Measurements from ENCODE around the gene PRPF40A. TPM values are rescaled to one million over a fixed set of nuclear protein-coding genes. Genes with fewer than 3 reads are reported as not detected.

Gene PRPF40A
- polyA plus RNA-seq, 1 donor (not counting 4 experiments of a cell fraction or from before 2014, with no cell fraction given) = 104 TPM

- Histone ChIP-seq H3K79me2 (ENCODE audit: control insufficient read depth, insufficient read depth, low read length) (no peaks in the 10 kb centered on the region), H3K4me1 (ENCODE audit: control insufficient read depth, extremely low read depth, insufficient read depth, low read length) (peaks cover 10% of the 10 kb centered on the region), H3K27me3 (ENCODE audit: control insufficient read depth, extremely low read depth, insufficient read depth, low read length) (no peaks in the 10 kb centered on the region), H3K9me3 (ENCODE audit: control insufficient read depth, low read depth, low read length) (no peaks in the 10 kb centered on the region), H3K9ac (ENCODE audit: control insufficient read depth, extremely low read depth, insufficient read depth, low read length) (no peak overlapping the region), H2AFZ (ENCODE audit: control insufficient read depth, low read length) (no peak overlapping the region), H3K27ac (ENCODE audit: control insufficient read depth, insufficient read depth, low read length) (peak overlapping the region; percentile 32), H3K4me3 (ENCODE audit: control insufficient read depth in 2 of 3, extremely low read depth in 1 of 3, insufficient read depth in 2 of 3, low read depth in 1 of 3, low read length in 3 of 3) (no peak overlapping the region), H3K36me3 (ENCODE audit: control insufficient read depth in 2 of 2, extremely low read depth in 1 of 2, insufficient read depth in 2 of 2, low read length in 2 of 2) (peaks cover 11 to 23% of the 10 kb centered on the region in 2 experiments), H3K4me2 (ENCODE audit: control insufficient read depth, extremely low read depth, insufficient read depth, low read depth, low read length) (no peak overlapping the region), H3K9me1 (ENCODE audit: control insufficient read depth, extremely low read depth, insufficient read depth, low read length) (no peaks in the 10 kb centered on the region), H4K20me1 (ENCODE audit: control insufficient read depth, extremely low read depth, insufficient read depth, low read length) (no peaks in the 10 kb centered on the region)
- TF ChIP-seq EZH2 (IDR thresholded peaks at IDR 0.05; ENCODE audit: low read length) (no peak), CTCF (optimal IDR thresholded peaks at IDR 0.05 in 1 of 3, IDR thresholded peaks at IDR 0.05 in 1 of 3, conservative IDR thresholded peaks at IDR 0.05 in 1 of 3; ENCODE audit: extremely low read depth in 1 of 3, insufficient read depth in 2 of 3, low read length in 3 of 3) (no peak)
- peak; percentile 69 for FAIRE-seq
- dilution Hi-C loops (cut with MboI; ENCODE audit: extremely low pct_ligation_motif_present, low sequenced_read_pairs) = no loop called here
- DNase-seq (ENCODE audit: low read depth, low spot score) = peak; percentile 66
Measured at GRCh38 chr2:152646775-152647174, 70.5 kb downstream of the PRPF40A start.

- peaks cover 10% of the 10 kb centered on the region for H3K4me1 ChIP-seq (ENCODE audit: control insufficient read depth, extremely low read depth, insufficient read depth, low read length)
- H3K9me1 ChIP-seq (ENCODE audit: control insufficient read depth, extremely low read depth, insufficient read depth, low read length) = no peaks in the 10 kb centered on the region
- H3K79me2 ChIP-seq (ENCODE audit: control insufficient read depth, insufficient read depth, low read length) = no peaks in the 10 kb centered on the region
- no peaks in the 10 kb centered on the region for H3K27me3 ChIP-seq (ENCODE audit: control insufficient read depth, extremely low read depth, insufficient read depth, low read length)
- H3K4me2 ChIP-seq (ENCODE audit: control insufficient read depth, extremely low read depth, insufficient read depth, low read depth, low read length) = no peak overlapping the region
- H4K20me1 ChIP-seq (ENCODE audit: control insufficient read depth, extremely low read depth, insufficient read depth, low read length) = no peaks in the 10 kb centered on the region
- dilution Hi-C loops (cut with MboI; ENCODE audit: extremely low pct_ligation_motif_present, low sequenced_read_pairs) = no loop called here
- TF ChIP-seq EZH2 (IDR thresholded peaks at IDR 0.05; ENCODE audit: low read length) = no peak
- no peak for TF ChIP-seq CTCF (optimal IDR thresholded peaks at IDR 0.05 in 1 of 3, IDR thresholded peaks at IDR 0.05 in 1 of 3, conservative IDR thresholded peaks at IDR 0.05 in 1 of 3; ENCODE audit: extremely low read depth in 1 of 3, insufficient read depth in 2 of 3, low read length in 3 of 3)
- no peak overlapping the region for H3K9ac ChIP-seq (ENCODE audit: control insufficient read depth, extremely low read depth, insufficient read depth, low read length)
- H2AFZ ChIP-seq (ENCODE audit: control insufficient read depth, low read length) = no peak overlapping the region
- FAIRE-seq (no peak), DNase-seq (ENCODE audit: low read depth, low spot score) (no peak)
- H3K9me3 ChIP-seq (ENCODE audit: control insufficient read depth, low read depth, low read length) = no peaks in the 10 kb centered on the region
- no peak overlapping the region for H3K4me3 ChIP-seq (ENCODE audit: control insufficient read depth in 2 of 3, extremely low read depth in 1 of 3, insufficient read depth in 2 of 3, low read depth in 1 of 3, low read length in 3 of 3)
- H3K27ac ChIP-seq (ENCODE audit: control insufficient read depth, insufficient read depth, low read length) = peak overlapping the region; percentile 32
- peaks cover 11 to 24% of the 10 kb centered on the region in 2 experiments for H3K36me3 ChIP-seq (ENCODE audit: control insufficient read depth in 2 of 2, extremely low read depth in 1 of 2, insufficient read depth in 2 of 2, low read length in 2 of 2)
Measured at GRCh38 chr2:152646264-152646663, 71.0 kb downstream of the PRPF40A start.

Data from keratinocyte (primary cell).